ENCODE measurements around the gene MRPS27.

- TF ChIP-seq POLR2AphosphoS5 (IDR thresholded peaks at IDR 0.05; ENCODE audit: borderline replicate concordance, low read depth, low read length): no peak
- no peak for TF ChIP-seq EZH2 (IDR thresholded peaks at IDR 0.05)
- TF ChIP-seq FOXP2 (optimal IDR thresholded peaks at IDR 0.05; ENCODE audit: control extremely low read depth, extremely low read length, insufficient read depth): no peak
Observed at GRCh38 chr5:72212171-72212570, 107.9 kb downstream of the MRPS27 start.
